GDM1 (cell line): ENCODE results near the gene ZNF280C.
A peak's percentile ranks its signal among the peaks of the same experiment; 100 is the strongest.
"Not testable (repeated sequence)": the region's sequence is repeated elsewhere in the genome, so short reads cannot be mapped to it uniquely, and the experiment has no call there.

Source experiments
- DNase-seq: peaks from one replicate; lab custom pipeline; 2025; lab: John Stamatoyannopoulos, UW

Gene ZNF280C, protein sequence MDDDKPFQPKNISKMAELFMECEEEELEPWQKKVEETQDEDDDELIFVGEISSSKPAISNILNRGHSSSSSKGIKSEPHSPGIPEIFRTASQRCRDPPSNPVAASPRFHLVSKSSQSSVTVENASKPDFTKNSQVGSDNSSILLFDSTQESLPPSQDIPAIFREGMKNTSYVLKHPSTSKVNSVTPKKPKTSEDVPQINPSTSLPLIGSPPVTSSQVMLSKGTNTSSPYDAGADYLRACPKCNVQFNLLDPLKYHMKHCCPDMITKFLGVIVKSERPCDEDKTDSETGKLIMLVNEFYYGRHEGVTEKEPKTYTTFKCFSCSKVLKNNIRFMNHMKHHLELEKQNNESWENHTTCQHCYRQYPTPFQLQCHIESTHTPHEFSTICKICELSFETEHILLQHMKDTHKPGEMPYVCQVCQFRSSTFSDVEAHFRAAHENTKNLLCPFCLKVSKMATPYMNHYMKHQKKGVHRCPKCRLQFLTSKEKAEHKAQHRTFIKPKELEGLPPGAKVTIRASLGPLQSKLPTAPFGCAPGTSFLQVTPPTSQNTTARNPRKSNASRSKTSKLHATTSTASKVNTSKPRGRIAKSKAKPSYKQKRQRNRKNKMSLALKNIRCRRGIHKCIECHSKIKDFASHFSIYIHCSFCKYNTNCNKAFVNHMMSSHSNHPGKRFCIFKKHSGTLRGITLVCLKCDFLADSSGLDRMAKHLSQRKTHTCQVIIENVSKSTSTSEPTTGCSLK

DNA sequence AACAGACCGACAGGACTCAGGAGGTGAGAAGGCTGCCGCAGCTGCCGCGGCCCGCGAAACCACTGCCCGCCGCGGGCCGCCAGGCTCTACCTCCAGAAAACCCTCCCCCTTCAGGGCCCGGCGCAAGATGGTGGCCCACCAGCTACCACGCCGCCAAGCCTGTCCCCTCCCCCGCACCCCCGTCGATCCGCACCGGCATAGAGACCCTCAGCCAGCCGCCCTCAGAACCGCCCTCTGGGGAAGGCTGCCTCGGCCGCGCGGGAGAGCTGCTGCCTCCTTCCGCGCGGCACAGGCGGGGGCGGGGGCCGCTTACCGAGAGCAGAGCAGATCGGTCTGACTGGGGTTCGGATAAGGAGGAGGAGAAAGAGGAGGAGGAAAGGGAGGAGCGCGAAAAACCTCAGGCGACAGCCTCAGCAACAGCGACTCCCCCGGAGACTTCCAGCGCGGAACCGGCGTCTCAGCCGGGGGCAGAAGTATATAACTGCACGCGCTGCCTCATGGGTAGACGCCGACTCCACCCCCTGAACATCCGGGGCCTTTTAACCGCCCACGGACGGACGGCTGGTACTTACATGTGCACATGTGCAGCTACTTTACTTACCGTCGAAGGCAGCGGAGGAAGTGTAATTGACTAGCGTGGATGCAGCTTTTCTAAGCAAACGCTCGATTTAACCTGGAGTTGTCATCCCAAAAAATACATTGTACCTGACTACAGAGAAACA lies at the start of gene ZNF280C:
Gene ZNF280C (minus strand): TSS at position 451 of the 722 bp plus-strand sequence. CDS start 8,450 bp downstream, outside the sequence.
- peak; percentile 85 for DNase-seq

DNA sequence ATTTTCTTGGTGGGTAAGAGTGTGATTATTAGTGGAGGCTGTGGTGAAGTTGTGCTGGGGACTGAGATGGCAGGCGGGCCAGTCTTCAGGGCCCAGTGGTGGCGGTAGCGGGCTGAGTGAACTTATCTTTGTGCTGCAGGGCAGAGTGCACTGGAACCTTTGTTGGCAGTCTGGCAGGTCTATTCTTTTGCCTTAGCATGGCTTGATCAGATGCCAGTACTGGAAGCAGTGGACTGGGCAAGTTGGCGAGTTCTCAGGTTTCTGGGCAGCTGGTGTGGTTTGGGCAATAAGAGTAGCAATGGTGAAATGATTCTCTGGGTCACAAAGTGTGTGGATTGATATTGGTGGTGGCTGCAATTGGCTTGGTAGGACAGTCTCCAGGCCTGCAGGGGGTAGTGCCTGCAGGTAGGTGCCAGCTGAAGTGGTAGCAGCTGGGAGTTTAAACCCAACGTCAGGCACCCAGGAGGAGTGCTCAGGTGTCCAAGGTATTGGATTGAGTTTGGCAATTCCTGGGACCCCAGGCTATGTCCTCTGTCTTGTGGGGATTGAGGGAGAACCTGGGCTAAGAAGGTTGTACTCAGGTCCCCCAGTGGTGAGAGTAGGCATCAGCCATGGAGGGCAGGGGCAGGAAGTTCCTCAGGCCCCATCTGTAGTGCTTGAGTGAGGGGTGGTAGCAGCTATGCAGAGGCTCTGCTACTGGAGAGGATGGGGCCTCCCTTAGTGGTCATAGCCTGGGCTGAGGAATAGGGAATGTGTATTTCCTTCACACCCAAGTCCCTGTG lies 36.1 kb upstream of the ZNF280C start:
- no peak for DNase-seq

DNA sequence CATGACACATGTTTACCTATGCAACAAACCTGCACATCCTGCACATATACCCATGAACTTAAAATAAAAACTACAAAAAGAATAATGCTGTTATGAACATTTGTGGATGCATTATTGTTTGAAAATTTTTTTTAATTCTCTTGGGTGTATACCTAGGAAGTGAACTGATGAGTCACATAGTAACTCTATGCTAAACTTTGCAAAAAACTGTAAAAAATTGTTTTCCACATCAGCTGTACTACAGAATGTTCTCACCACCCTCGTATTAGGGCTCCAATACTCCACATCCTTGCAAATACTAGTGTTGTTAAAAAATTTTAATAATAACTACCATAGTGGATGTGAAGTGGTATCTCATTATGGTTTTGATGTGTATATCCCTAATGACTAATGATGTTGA lies 33.3 kb upstream of the ZNF280C start:
- no peak for DNase-seq

DNA sequence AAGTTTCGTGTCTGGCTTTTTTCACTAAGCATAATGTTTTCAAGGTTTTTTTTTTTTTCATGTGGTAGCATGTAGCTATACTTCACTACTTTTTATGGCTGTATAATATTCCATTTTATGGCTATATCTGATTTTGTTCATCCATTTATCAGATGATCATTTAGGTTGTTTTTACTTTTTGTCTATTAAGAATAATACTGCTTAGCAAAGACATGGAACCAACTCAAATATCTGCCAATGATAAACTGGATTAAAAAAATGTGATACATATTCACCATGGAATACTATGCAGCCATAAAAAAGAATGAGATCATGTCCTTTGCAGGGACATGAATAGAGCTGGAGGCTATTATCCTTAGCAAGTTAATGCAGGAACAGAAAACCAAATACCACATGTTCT lies 32.7 kb upstream of the ZNF280C start:
- no peak for DNase-seq

DNA sequence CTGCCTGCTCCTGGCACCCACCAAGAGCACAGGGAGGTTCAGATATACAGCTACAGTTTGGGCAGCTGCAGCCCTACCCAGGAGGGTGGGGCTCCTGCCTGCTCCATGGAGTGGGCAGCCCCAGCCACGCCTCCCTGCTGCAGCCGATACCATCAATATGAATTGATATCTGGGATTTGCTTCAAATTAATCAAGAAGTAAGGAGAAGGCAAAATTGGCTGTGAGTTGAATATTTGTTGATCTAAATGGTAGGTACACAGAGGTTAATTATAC lies 31.2 kb upstream of the ZNF280C start:
- no peak for DNase-seq

DNA sequence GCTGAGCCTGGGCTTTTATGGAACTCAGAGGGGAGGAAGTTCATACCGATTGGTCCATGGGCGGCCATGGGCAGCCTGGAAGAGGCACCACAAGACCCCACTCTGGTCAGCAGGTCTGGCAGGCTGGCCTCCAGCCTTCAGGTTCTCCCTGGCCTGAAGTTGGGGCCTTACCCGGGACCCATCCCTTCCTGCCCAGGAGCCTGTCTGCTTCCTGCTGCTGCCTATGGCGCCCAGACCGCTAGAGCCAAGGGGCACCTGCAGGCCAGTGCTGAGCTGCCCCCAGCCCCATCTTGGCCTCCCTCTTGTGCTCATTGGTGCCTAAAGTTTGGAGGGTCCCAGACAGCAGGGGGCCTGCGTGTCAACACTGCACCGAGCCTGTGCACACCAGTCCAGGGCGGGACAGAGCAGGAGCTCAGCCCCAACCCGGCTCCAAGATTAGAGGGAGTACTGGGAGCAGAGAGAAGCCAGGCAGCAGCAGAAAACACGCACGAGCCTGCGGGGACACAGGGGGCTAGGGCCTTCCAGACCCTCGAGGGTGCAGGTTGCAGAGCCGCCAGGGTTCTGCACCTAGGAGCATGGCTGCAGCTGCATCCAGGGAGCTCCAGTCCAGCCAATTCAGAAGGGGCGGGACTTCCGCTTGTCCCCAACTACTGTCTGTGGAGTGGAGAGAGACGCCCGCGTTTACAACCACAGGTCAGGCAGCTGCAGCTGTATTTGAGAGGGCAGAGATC lies 30.7 kb upstream of the ZNF280C start:
- DNase-seq = no peak

DNA sequence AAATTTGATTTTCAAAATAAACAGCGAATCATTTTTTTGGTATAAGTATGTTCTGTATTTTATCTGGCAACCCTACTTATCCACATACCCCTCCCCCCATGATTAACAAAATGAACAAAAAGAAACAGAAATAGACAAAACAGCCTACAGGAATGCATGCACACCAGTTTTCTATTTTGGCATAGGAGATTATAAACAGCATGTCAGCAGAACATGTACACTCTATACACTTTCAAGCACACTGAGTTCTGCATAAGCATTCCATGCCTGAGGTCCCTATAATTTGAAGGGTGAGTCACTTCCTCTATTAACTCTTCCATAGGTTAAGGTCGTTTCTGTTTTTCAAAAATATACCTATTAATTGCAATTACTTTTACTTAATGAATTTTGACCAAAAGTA lies 28.0 kb upstream of the ZNF280C start:
- no peak for DNase-seq

DNA sequence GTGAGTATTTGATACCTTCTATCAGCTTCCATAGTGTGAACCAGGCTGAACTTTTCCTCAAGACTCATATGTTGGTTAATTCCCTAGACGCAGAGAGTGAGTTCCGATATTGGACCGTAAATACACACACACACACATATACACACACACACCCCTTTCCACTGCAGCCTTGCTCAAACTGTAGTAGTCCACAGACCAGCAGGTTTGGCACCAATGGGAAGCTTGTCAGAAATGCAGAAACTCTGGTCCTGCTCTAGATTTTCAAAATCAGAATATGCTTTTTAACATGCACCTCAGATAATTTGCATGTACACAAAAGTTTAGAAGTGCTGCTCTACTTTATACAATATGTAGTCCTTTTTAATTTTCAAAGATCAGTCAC lies 27.6 kb upstream of the ZNF280C start:
- no peak for DNase-seq

DNA sequence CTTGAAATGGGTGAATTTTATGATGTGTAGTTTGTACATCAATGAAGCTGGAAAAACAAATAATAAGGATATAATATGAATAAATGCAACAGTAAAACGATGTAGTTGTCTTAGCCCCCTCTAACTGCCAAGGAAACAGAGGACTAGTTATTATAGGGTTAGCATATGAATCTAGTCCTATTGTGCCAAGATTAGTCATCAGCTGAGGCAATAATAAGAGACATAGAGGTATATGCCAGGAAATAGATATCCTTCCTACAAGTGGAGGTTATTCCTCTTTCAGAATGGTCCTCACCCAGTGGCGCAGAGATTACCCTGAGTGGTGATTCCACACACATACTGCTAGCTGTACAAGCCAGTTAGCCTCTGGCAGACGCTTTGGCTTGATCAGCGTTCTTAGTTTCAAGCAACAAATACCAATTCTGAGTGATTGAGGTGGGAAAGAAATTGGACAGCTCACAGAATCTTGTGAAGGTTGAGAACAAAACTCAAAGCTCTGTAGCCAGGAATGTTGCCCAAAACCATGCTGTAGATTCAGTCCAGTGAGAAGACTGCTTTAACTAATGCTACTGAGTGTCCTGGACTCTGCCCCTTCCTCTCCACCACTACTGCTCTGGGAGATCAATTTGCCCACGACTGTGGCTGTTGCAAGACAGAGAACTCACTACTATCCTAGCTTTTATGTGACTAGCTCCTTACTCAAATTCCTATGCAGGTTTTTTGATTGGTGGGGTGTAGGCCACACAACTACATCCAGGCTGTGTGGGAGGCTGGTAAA lies 27.0 kb upstream of the ZNF280C start:
- no peak for DNase-seq

DNA sequence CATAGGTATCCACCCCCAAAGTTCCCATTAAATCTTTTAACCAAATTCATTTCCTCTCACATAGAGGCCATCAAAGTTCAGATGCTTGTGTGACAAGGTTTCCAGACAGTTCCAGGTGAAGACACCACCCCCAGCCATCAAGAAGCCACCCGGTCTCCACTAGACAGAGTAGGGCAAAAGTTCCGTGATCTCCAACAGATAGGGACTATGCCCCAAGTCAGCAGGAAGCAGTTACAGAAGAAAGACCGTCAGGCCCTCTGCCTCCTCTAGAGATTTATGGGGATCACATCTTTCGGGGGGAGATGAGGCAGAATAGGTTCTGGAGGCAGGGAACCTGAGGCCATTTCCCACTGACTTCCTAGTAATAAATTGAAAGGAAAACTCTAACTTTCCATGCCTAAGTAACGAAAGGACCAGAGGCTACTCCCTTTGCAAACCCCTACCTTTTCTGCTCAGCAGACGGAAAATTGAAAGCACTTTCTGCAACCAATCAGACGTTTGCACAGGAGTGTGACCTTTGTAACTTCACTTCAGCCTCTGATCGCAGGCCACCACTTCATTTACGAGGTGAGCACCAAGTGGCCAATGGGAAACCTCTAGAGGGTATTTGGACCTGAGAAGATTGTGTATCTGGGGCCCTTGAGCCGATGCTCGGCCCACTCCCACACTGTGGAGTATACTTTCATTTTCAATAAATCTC lies 18.5 kb upstream of the ZNF280C start:
- DNase-seq = no peak

DNA sequence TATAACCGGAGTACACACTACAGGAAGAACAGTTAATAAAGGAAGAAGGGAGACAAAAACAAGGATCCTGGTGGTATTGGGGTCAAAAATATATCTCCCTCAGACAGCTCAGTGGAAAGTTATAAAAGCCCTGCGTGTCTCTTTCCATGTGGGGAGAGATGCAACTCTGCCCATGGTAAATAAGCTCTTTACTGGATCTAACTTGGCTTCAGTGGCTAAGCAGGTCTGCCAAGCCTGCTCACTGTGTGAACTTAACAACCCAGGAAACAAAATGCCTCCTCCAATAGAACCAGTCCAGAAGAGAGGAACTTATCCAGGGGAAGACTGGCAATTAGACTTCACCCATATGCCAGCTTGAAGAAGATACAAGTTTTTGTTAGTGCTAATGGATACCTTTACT lies 17.0 kb upstream of the ZNF280C start:
- DNase-seq = no peak

DNA sequence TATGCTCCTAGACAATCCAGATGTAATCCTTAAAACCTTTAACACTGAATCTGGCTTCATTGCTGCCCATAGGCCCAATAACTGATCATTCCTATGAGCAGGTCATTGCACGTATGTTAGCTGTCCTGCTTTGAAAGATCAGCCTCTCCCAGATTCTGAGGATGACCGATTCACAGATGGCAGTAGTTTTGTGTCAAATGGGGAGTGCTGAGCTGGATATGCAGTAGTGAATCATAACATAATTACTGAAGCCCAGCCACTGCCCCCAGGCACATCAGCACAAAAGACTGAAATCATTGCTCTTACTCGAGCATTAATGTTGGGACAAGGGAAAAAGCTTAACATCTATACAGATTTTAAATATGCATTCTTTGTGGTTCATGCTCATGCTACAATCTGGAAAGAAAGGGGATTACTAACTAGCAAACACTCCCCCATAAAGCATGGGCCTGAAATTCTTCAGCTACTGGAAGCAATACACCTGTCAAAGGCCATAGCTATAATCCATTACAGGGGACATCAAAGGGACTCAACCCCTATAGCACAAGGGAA lies 16.4 kb upstream of the ZNF280C start:
- DNase-seq = no peak

DNA sequence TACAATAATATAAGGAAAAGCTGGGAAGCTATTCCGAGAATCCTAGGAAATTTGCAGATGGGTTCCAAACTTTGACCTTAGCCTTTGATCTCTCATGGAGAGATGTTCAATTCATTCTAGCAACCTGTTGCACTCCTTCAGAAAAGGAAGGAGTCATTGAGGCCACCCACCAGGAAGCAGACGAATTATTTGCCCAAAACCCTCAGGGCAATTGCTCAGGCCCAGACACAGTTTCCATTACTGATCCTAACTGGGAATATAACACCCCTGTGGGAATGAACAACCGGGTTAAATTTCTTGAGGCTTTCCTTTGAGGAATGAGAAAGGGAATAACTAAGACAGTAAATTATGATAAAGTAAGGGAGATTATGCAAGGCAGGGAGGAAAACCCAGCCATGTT lies 13.5 kb upstream of the ZNF280C start:
- DNase-seq = no peak

DNA sequence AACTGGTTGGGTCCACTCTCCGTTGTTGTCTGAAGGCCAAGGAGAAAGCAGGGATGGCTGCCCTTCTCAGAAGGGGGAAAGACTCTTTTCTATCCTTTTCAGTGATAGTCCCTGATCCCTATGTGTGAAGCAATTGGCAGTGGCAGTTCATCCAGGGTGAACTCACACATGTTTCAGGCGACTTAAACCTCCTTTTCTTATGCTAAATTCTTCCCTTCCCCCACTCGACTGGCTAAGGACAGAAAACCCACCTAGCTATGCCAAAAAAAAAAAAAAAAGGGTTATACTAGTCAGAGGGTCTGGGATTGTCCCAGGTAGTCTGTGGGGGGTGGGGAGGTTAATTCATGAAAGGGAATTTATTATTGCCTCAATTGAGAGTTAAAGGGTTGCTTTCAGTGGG lies 12.2 kb upstream of the ZNF280C start:
- DNase-seq = no peak

DNA sequence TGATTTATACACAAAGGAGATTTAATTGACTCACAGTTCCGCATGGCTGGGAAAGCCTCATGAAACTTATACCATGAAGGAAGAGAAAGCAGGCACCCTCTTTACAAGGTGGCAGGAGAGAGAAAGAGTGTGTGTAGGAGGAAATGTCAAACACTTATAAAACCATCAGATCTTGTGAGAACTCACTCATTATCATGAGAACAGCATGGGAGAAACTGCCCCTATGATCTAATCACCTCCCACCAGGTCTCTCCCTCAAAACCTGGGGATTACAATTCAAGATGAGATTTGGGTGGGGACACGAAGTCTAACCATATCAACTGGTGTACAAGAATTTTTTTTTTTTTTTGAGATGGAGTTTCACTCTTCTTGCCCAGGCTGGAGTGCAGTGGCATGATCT lies 3.6 kb upstream of the ZNF280C start:
- not testable (repeated sequence) for DNase-seq

DNA sequence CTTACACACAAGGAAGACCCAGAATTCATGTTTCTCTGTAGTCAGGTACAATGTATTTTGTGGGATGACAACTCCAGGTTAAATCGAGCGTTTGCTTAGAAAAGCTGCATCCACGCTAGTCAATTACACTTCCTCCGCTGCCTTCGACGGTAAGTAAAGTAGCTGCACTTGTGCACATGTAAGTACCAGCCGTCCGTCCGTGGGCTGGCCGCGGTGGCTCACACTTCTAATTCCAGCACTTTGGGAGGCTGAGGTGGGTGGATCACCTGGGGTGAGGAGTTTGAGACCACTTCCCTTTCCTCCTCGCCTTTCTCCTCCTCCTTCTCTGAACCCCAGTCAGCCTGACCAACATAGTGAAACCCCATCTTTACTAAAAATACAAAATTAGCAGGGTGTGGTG lies 692 bp upstream of the ZNF280C start:
- not testable (repeated sequence) for DNase-seq

DNA sequence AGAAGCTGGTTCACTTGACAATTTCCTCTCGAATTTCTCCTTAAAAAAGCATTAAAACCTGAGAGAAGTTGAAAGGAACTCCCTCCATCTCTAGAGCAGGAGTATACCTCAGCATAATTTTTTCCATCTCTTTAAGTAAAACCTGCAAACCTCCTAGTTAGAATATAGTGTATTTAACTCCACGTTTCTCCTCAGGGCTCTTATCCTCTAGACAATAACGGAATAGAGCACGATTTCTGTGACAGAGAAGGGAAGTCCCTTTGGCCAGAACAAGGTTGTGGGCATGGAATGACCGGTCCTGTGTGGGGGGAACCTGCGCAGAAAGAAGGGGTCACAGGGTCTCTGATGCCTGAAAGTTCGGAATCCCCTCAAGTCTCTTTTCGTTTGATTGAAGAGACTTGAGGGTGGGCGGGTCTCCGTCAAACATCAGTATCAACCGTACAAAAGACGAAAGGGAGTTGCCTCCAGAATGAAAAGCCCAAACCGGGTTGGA lies 697 bp downstream of the ZNF280C start:
- no peak for DNase-seq

DNA sequence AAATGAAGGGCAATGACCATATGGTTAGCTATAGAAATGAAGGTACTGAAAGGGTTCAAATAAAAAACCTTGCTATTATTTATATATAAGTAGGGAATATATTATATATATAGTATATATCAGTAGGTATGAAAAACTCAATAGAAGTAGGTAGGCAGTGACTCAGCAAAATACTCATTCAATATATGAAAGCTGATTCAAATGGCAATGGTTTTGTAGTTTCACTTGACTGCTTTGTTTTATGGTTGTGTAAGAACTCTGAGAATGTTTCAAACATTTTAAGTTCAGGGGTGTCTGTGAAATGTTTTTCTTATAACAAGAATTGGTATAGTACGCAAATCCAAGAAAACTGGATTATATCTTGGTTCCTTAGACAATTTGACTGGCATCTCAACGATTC lies 4.1 kb downstream of the ZNF280C start:
- no peak for DNase-seq

DNA sequence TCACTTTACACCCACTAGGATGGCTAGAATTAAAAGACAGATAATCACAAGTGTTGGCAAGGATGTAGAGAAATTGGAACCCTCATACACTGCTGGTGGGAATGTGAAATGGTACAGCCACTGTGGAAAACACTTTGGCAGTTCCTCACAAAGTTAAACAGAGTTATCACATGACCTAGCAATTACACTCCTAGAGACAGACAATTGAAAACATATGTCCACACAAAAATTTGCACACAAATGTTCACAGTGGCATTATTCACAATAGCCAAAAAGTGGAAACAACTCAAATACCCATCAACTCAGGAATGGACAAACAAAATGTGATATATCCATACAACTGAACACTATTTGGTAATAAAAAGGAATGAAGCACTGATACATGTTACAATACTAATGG lies 5.7 kb downstream of the ZNF280C start:
- DNase-seq = no peak

DNA sequence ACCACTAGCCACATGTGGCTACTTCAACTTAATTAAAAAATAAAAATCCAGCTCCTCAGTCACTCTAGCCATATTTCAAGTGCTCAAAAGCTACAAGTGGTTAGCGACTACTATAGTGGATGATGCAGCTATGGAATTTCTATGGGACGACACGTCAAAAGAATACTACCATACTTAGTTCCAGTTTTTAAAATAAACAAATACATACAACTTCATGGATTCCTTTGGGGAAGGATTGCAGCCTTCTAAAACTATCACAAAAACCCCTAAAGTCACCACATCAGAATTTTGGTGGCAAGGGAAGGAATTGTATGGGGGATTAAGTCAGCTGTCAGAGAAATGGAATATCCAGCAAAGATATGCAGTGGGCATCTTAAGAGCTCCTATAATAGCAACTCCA lies 6.5 kb downstream of the ZNF280C start:
- DNase-seq = no peak
